Neural progenitor cell (in vitro differentiated cells): ENCODE data around the gene CLSTN2. TPM values are rescaled to one million over a fixed set of nuclear protein-coding genes. Genes with fewer than 3 reads are reported as not detected.

ENCODE experiments used
- DNase-seq: peaks from one replicate; pipeline ENCODE4 v3.0.0-alpha.2; 2016; ENCODE audit warnings: low spot score
- H2AFZ ChIP-seq: fragments of 200-600 bp; sonication (generic); replicated peaks from 2 replicates; pipeline ENCODE4 v1.6.1; 2016; ENCODE audit warnings: antibody characterized with exemption
- H3F3A ChIP-seq: fragments of 200-600 bp; sonication (generic); 2 replicates; pipeline ENCODE4 v1.6.1; 2016; ENCODE audit warnings: antibody characterized with exemption, low read depth
- H3K27ac ChIP-seq: fragments of 200-600 bp; sonication (generic); 2 replicates; pipeline ENCODE4 v1.5.1; 2016; ENCODE audit warnings: mild to moderate bottlenecking
- H3K27me3 ChIP-seq: fragments of 200-600 bp; sonication (generic); 2 replicates; pipeline ENCODE4 v1.6.1; 2016; ENCODE audit warnings: mild to moderate bottlenecking, moderate library complexity
- H3K36me3 ChIP-seq: fragments of 200-600 bp; sonication (generic); 2 replicates; pipeline ENCODE4 v1.5.1; 2016
- H3K4me1 ChIP-seq: fragments of 200-600 bp; sonication (generic); 2 replicates; pipeline ENCODE4 v1.6.1; 2016; ENCODE audit warnings: mixed run types
- H3K4me2 ChIP-seq: fragments of 200-600 bp; sonication (generic); 2 replicates; pipeline ENCODE4 v1.6.1; 2016
- H3K4me3 ChIP-seq: fragments of 200-600 bp; sonication (generic); 2 replicates; pipeline ENCODE4 v1.5.1; 2016
- H3K79me2 ChIP-seq: fragments of 200-600 bp; sonication (generic); 2 replicates; pipeline ENCODE4 v1.6.1; 2016; ENCODE audit warnings: low read depth
- H3K9ac ChIP-seq: fragments of 200-600 bp; sonication (generic); 2 replicates; pipeline ENCODE4 v1.6.1; 2016
- H3K9me3 ChIP-seq: fragments of 200-600 bp; sonication (generic); 2 replicates; pipeline ENCODE4 v1.5.1; 2016; ENCODE audit warnings: low read depth
- H4K20me1 ChIP-seq: fragments of 200-600 bp; sonication (generic); 2 replicates; pipeline ENCODE4 v1.6.1; 2016; ENCODE audit warnings: low read depth
- H3K27ac Mint-ChIP-seq: 3 replicates; pipeline ENCODE4 v1.8.0; 2021; ENCODE audit warnings: mixed read lengths
- H3K27me3 Mint-ChIP-seq: 2 replicates; pipeline ENCODE4 v1.8.0; 2022; ENCODE audit warnings: low read depth, mild to moderate bottlenecking, inconsistent platforms, moderate library complexity, mixed read lengths; ENCODE audit not compliant: insufficient read depth
- H3K36me3 Mint-ChIP-seq: 3 replicates; pipeline ENCODE4 v1.8.0; 2021; ENCODE audit warnings: mixed read lengths
- H3K4me1 Mint-ChIP-seq: 3 replicates; pipeline ENCODE4 v1.8.0; 2021; ENCODE audit warnings: mixed read lengths
- H3K4me3 Mint-ChIP-seq: 3 replicates; pipeline ENCODE4 v1.8.0; 2021; ENCODE audit warnings: mild to moderate bottlenecking, moderate library complexity, mixed read lengths
- H3K9me3 Mint-ChIP-seq: 3 replicates; pipeline ENCODE4 v1.8.0; 2020; ENCODE audit warnings: mixed read lengths
- CTCF ChIP-seq: fragments of 200-600 bp; sonication (generic); IDR thresholded peaks from 2 replicates; pipeline ENCODE4 v1.5.1; 2017; ENCODE audit warnings: antibody characterized with exemption, mild to moderate bottlenecking
- EZH2 ChIP-seq: fragments of 200-600 bp; sonication (generic); IDR thresholded peaks from 2 replicates; pipeline ENCODE4 v1.6.1; 2017; ENCODE audit warnings: antibody characterized with exemption, mild to moderate bottlenecking, moderate library complexity
- EZH2phosphoT487 ChIP-seq: fragments of 200-600 bp; sonication (generic); IDR thresholded peaks from 2 replicates; pipeline ENCODE4 v1.6.1; 2017; ENCODE audit warnings: antibody characterized with exemption
- total RNA-seq: library from RNA; depleted of rRNA; stranded (reverse); fragments of >200 nt; gene quantifications from 2 replicates; pipeline ENCODE4 v1.2.3, GENCODE V29; 2015; ENCODE audit warnings: low replicate concordance

The CLSTN2 gene
- total RNA-seq, 1 donor from 2014 or later: 0.22 TPM

GRCh38 chr3:139897759-139898158 is 37.2 kb upstream of the CLSTN2 start:
- H3K4me1 Mint-ChIP-seq: no peaks in the 10 kb centered on the region
- peaks cover 3% of the 10 kb centered on the region for H3K27me3 Mint-ChIP-seq
- Histone ChIP-seq H3K27ac (no peak overlapping the region), H3F3A (no peaks in the 10 kb centered on the region), H2AFZ (no peak overlapping the region), H3K36me3 (no peaks in the 10 kb centered on the region), H3K9ac (no peak overlapping the region), H3K4me2 (no peak overlapping the region), H3K9me3 (no peaks in the 10 kb centered on the region), H3K4me1 (no peaks in the 10 kb centered on the region), H3K4me3 (no peak overlapping the region), H4K20me1 (no peaks in the 10 kb centered on the region), H3K27me3 (no peaks in the 10 kb centered on the region), H3K79me2 (no peaks in the 10 kb centered on the region)
- no peak overlapping the region for H3K27ac Mint-ChIP-seq
- no peak overlapping the region for H3K4me3 Mint-ChIP-seq
- DNase-seq: no peak
- no peaks in the 10 kb centered on the region for H3K9me3 Mint-ChIP-seq
- TF ChIP-seq CTCF (no peak), EZH2 (no peak), EZH2phosphoT487 (no peak)
- H3K36me3 Mint-ChIP-seq: no peaks in the 10 kb centered on the region

GRCh38 chr3:139906418-139906817 is 28.6 kb upstream of the CLSTN2 start:
- H3K4me2 ChIP-seq: no peak overlapping the region
- TF ChIP-seq EZH2phosphoT487: no peak
- no peak for TF ChIP-seq CTCF
- TF ChIP-seq EZH2: no peak
- H3F3A ChIP-seq: no peaks in the 10 kb centered on the region
- H3K36me3 Mint-ChIP-seq: no peaks in the 10 kb centered on the region
- H3K4me1 Mint-ChIP-seq: peaks cover 9% of the 10 kb centered on the region
- no peaks in the 10 kb centered on the region for H3K9me3 ChIP-seq
- no peaks in the 10 kb centered on the region for H3K79me2 ChIP-seq
- H3K9ac ChIP-seq: no peak overlapping the region
- H2AFZ ChIP-seq: no peak overlapping the region
- no peaks in the 10 kb centered on the region for H3K36me3 ChIP-seq
- H3K27ac Mint-ChIP-seq: no peak overlapping the region
- no peaks in the 10 kb centered on the region for H3K9me3 Mint-ChIP-seq
- H3K27me3 Mint-ChIP-seq: peaks cover 3% of the 10 kb centered on the region
- no peak overlapping the region for H3K27ac ChIP-seq
- H3K4me3 Mint-ChIP-seq: no peak overlapping the region
- H3K4me1 ChIP-seq: peaks cover 11% of the 10 kb centered on the region
- no peak for DNase-seq
- no peak overlapping the region for H3K4me3 ChIP-seq
- no peaks in the 10 kb centered on the region for H3K27me3 ChIP-seq
- no peaks in the 10 kb centered on the region for H4K20me1 ChIP-seq

GRCh38 chr3:139909811-139910210 is 25.2 kb upstream of the CLSTN2 start:
- no peak for TF ChIP-seq CTCF
- no peak for TF ChIP-seq EZH2phosphoT487
- TF ChIP-seq EZH2: no peak
- H3K27ac Mint-ChIP-seq: no peak overlapping the region
- peak; percentile 11 for DNase-seq
- no peaks in the 10 kb centered on the region for H3K79me2 ChIP-seq
- H3K36me3 Mint-ChIP-seq: no peaks in the 10 kb centered on the region
- H3K27ac ChIP-seq: no peak overlapping the region
- no peaks in the 10 kb centered on the region for H3K27me3 ChIP-seq
- H3F3A ChIP-seq: no peaks in the 10 kb centered on the region
- H3K4me1 ChIP-seq: peaks cover 11% of the 10 kb centered on the region
- no peak overlapping the region for H3K9ac ChIP-seq
- no peaks in the 10 kb centered on the region for H4K20me1 ChIP-seq
- H3K4me1 Mint-ChIP-seq: peaks cover 20% of the 10 kb centered on the region
- no peaks in the 10 kb centered on the region for H3K9me3 ChIP-seq
- no peak overlapping the region for H3K4me3 ChIP-seq
- H3K4me3 Mint-ChIP-seq: no peak overlapping the region
- peak overlapping the region; percentile 30 for H3K4me2 ChIP-seq
- no peak overlapping the region for H2AFZ ChIP-seq
- H3K27me3 Mint-ChIP-seq: peaks cover 3% of the 10 kb centered on the region
- H3K36me3 ChIP-seq: no peaks in the 10 kb centered on the region
- H3K9me3 Mint-ChIP-seq: no peaks in the 10 kb centered on the region
